Measurements from ENCODE around the gene RASL10A. TPM values are rescaled to one million over a fixed set of nuclear protein-coding genes. Genes with fewer than 3 reads are reported as not detected.
A peak's percentile ranks its signal among the peaks of the same experiment; 100 is the strongest.

Gene RASL10A
- total and polyA plus RNA-seq, 2 experiments from 2014 or later = 1.6 to 3.0 TPM

DNA sequence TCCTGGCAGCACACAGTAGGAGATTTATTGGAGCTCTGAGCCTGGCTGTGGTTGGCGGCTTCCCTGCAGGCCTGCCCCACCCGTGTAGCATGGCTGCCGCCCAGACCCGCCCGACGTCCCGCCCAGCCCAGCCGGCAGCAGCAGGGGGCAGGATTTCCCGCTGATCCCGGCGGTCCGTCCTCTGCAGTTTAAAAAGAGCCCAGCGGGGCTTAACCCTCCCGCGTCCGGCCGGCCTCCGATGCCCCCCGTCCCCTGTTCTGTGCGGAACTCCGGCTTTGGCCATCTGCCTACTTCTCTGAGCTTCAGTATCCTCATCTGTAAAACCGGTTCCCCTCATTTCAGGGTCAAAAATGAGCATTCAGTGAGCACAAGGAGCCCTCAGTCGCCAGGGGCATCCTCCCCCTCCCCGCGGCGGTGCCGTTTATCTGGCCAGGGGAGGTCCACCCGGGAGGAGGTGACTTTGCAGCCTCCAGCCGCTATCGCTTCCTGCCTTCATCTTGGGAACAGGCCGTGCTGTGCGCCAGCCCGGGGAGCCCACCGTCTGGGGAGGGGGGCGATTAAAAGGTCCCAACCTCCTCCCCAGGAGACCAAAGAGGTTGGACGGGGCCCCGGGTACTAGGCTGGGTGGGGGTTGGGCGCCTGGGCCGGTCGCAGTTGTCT lies 9.2 kb downstream of the RASL10A start, which contains the start of gene GAS2L1:
TSS of gene GAS2L1 (plus strand) at position 476 of the 660 bp plus-strand sequence. CDS start 1,456 bp downstream, outside the sequence.
- H3K9me3 Mint-ChIP-seq = no peaks in the 10 kb centered on the region
- Histone ChIP-seq H4K20me1 (replicated peaks; ENCODE audit: insufficient read depth) (no peaks in the 10 kb centered on the region), H3F3A (replicated peaks; ENCODE audit: low read depth) (peaks cover 20% of the 10 kb centered on the region), H3K27me3 (ENCODE audit: insufficient read depth) (no peaks in the 10 kb centered on the region), H3K9me2 (ENCODE audit: insufficient read depth) (no peaks in the 10 kb centered on the region), H3K4me3 (peak within 1 kb of the TSS; percentile 88), H3K27ac (ENCODE audit: low read depth) (peak within 1 kb of the TSS; percentile 84), H3K36me3 (ENCODE audit: insufficient read depth) (no peaks in the 10 kb centered on the region), H3K4me2 (peak within 1 kb of the TSS; percentile 97), H2AFZ (peak within 1 kb of the TSS; percentile 99), H3K4me1 (ENCODE audit: insufficient read depth) (peaks cover 10% of the 10 kb centered on the region; the same call in 1 of the 2 replicates), H3K79me2 (replicated peaks; ENCODE audit: insufficient read depth) (no peaks in the 10 kb centered on the region)
- TF ChIP-seq, protein P1, sequence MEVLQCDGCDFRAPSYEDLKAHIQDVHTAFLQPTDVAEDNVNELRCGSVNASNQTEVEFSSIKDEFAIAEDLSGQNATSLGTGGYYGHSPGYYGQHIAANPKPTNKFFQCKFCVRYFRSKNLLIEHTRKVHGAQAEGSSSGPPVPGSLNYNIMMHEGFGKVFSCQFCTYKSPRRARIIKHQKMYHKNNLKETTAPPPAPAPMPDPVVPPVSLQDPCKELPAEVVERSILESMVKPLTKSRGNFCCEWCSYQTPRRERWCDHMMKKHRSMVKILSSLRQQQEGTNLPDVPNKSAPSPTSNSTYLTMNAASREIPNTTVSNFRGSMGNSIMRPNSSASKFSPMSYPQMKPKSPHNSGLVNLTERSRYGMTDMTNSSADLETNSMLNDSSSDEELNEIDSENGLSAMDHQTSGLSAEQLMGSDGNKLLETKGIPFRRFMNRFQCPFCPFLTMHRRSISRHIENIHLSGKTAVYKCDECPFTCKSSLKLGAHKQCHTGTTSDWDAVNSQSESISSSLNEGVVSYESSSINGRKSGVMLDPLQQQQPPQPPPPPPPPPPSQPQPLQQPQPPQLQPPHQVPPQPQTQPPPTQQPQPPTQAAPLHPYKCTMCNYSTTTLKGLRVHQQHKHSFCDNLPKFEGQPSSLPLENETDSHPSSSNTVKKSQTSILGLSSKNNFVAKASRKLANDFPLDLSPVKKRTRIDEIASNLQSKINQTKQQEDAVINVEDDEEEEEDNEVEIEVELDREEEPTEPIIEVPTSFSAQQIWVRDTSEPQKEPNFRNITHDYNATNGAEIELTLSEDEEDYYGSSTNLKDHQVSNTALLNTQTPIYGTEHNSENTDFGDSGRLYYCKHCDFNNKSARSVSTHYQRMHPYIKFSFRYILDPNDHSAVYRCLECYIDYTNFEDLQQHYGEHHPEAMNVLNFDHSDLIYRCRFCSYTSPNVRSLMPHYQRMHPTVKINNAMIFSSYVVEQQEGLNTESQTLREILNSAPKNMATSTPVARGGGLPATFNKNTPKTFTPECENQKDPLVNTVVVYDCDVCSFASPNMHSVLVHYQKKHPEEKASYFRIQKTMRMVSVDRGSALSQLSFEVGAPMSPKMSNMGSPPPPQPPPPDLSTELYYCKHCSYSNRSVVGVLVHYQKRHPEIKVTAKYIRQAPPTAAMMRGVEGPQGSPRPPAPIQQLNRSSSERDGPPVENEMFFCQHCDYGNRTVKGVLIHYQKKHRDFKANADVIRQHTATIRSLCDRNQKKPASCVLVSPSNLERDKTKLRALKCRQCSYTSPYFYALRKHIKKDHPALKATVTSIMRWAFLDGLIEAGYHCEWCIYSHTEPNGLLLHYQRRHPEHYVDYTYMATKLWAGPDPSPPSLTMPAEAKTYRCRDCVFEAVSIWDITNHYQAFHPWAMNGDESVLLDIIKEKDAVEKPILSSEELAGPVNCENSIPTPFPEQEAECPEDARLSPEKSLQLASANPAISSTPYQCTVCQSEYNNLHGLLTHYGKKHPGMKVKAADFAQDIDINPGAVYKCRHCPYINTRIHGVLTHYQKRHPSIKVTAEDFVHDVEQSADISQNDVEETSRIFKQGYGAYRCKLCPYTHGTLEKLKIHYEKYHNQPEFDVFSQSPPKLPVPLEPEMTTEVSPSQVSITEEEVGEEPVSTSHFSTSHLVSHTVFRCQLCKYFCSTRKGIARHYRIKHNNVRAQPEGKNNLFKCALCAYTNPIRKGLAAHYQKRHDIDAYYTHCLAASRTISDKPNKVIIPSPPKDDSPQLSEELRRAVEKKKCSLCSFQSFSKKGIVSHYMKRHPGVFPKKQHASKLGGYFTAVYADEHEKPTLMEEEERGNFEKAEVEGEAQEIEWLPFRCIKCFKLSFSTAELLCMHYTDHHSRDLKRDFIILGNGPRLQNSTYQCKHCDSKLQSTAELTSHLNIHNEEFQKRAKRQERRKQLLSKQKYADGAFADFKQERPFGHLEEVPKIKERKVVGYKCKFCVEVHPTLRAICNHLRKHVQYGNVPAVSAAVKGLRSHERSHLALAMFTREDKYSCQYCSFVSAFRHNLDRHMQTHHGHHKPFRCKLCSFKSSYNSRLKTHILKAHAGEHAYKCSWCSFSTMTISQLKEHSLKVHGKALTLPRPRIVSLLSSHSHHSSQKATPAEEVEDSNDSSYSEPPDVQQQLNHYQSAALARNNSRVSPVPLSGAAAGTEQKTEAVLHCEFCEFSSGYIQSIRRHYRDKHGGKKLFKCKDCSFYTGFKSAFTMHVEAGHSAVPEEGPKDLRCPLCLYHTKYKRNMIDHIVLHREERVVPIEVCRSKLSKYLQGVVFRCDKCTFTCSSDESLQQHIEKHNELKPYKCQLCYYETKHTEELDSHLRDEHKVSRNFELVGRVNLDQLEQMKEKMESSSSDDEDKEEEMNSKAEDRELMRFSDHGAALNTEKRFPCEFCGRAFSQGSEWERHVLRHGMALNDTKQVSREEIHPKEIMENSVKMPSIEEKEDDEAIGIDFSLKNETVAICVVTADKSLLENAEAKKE (CRISPR knock-in tag; IDR thresholded peaks at IDR 0.05) = 0 out of 2 replicates have a peak, but pooled peaks have one; percentile 14
- no peak for TF ChIP-seq ZNF331 (CRISPR knock-in tag; IDR thresholded peaks at IDR 0.05; ENCODE audit: low read depth)
- TF ChIP-seq, protein P2, sequence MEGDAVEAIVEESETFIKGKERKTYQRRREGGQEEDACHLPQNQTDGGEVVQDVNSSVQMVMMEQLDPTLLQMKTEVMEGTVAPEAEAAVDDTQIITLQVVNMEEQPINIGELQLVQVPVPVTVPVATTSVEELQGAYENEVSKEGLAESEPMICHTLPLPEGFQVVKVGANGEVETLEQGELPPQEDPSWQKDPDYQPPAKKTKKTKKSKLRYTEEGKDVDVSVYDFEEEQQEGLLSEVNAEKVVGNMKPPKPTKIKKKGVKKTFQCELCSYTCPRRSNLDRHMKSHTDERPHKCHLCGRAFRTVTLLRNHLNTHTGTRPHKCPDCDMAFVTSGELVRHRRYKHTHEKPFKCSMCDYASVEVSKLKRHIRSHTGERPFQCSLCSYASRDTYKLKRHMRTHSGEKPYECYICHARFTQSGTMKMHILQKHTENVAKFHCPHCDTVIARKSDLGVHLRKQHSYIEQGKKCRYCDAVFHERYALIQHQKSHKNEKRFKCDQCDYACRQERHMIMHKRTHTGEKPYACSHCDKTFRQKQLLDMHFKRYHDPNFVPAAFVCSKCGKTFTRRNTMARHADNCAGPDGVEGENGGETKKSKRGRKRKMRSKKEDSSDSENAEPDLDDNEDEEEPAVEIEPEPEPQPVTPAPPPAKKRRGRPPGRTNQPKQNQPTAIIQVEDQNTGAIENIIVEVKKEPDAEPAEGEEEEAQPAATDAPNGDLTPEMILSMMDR (conservative IDR thresholded peaks at IDR 0.05; ENCODE audit: low read depth in 2 of 2) = peak in 1 of 2 experiments; percentile 34; a peak in 2 of 4 replicates
- H3K27ac Mint-ChIP-seq = peak within 1 kb of the TSS; percentile 80
- peaks cover 31% of the 10 kb centered on the region for H3K4me1 Mint-ChIP-seq
- H3K36me3 Mint-ChIP-seq (ENCODE audit: low read depth) = peaks cover 2% of the 10 kb centered on the region; the same call in 1 of the 3 replicates
- peak; percentile 80 for DNase-seq (ENCODE audit: low spot score)
- peak; percentile 30 for ATAC-seq
- H3K27me3 Mint-ChIP-seq (ENCODE audit: insufficient read depth, low read depth, poor library complexity) = peaks cover 21% of the 10 kb centered on the region
- H3K4me3 Mint-ChIP-seq = peak within 1 kb of the TSS; percentile 84

All from GM23338 (cell line).